Neural cell (in vitro differentiated cells): Measurements from ENCODE around the gene GIPC2.

Experiments
- CTCF ChIP-seq: fragments of 450-650 bp; IDR thresholded peaks from 2 replicates; pipeline ENCODE4 v1.5.1; 2014; ENCODE audit warnings: antibody characterized with exemption, mild to moderate bottlenecking, moderate library complexity; ENCODE audit not compliant: poor library complexity, severe bottlenecking
- EP300 ChIP-seq: fragments of 450-650 bp; conservative IDR thresholded peaks from 2 replicates; pipeline ENCODE4 v1.6.1; 2014; ENCODE audit warnings: antibody characterized with exemption, mild to moderate bottlenecking, moderate library complexity; ENCODE audit not compliant: poor library complexity, severe bottlenecking
- EZH2 ChIP-seq: fragments of 200-600, 300-800 bp; shearing (Covaris generic), sonication (generic); IDR thresholded peaks from 2 replicates; pipeline ENCODE4 v1.6.1; 2014; ENCODE audit warnings: antibody characterized with exemption, low read length, borderline replicate concordance, mild to moderate bottlenecking; ENCODE audit not compliant: insufficient read depth, poor library complexity, severe bottlenecking
- MXI1 ChIP-seq: fragments of 450-650 bp; conservative IDR thresholded peaks from 2 replicates; pipeline ENCODE4 v1.6.1; 2014; ENCODE audit warnings: antibody characterized with exemption, mild to moderate bottlenecking; ENCODE audit not compliant: poor library complexity, severe bottlenecking
- POLR2AphosphoS5 ChIP-seq: IDR thresholded peaks from 2 replicates; pipeline ENCODE4 v1.6.1; 2012
- RAD21 ChIP-seq: fragments of 450-650 bp; conservative IDR thresholded peaks from 2 replicates; pipeline ENCODE4 v1.6.1; 2014; ENCODE audit warnings: antibody characterized with exemption, mild to moderate bottlenecking, moderate library complexity
- REST ChIP-seq: IDR thresholded peaks from 2 replicates; pipeline ENCODE4 v1.6.1; 2012; ENCODE audit warnings: borderline replicate concordance
- SMC3 ChIP-seq: fragments of 450-650 bp; conservative IDR thresholded peaks from 2 replicates; pipeline ENCODE4 v1.6.1; 2014; ENCODE audit warnings: antibody characterized with exemption, mild to moderate bottlenecking, moderate library complexity; ENCODE audit not compliant: poor library complexity
- TAF1 ChIP-seq: IDR thresholded peaks from 2 replicates; pipeline ENCODE4 v1.6.1; 2012; ENCODE audit warnings: low read depth

GRCh38 chr1:78143152-78143551 lies 97.4 kb downstream of the GIPC2 start:
- no peak for TF ChIP-seq CTCF
- no peak for TF ChIP-seq REST
- TF ChIP-seq POLR2AphosphoS5, result no peak
- TF ChIP-seq EZH2, result no peak
- no peak for TF ChIP-seq RAD21
- TF ChIP-seq SMC3, result no peak
- TF ChIP-seq MXI1, result no peak
- TF ChIP-seq EP300, result no peak
- no peak for TF ChIP-seq TAF1
